GM19452 (cell line): Measurements from ENCODE around the gene LFNG.
"Not testable (repeated sequence)": the region's sequence is repeated elsewhere in the genome, so short reads cannot be mapped to it uniquely, and the experiment has no call there.

Experiments
- ATAC-seq: cut with Tn5 transposase; IDR thresholded peaks from one replicate; pipeline ENCODE4 v1.9.1; 2021; ENCODE audit not compliant: unreplicated experiment

Gene LFNG

DNA sequence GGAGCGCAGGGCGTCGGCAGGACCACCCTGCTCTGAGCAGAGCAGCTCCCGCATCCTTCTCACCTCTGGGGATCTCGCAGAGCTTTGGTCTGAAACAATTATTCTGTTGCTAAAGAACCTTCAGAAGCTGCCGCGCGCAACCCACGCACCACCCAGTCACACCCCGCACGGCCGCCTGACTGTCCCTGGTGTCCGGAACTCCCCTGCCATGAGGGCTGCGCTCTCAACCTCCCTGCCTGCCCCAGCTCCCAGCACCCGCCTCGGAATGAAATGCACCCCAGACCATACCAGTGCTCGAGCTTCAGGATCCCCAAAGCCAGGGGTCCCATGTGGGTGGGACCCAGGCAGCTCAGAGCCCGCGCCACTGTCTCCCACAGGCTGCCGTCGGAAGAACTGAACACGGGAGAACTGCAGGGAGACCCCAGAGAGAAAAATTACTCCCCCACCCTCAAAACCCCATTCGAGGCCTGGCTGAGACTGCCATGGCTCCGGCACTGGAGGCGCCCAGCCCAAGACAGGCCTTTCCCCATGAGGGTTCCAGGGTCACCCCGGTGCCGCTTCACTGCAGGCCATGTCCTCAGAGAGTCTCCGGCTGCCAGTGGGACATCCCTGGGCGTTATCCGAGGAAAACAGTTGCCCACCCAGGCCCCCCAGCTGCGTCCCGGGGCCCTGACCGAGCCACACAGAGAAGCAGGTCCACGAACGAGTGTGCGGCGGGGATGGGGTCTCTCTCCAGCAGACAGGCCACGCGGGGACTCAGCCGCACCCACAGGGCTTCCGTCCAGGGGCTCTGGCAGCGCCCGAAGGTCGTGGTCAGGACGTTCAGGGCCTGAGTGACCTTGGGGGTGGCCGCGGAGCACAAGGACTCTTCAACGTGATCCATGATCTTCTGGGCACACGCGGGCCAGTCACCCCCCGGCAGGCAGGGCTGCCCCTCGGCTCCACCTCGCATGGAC lies 23.6 kb downstream of the LFNG start:
- no peak for ATAC-seq

DNA sequence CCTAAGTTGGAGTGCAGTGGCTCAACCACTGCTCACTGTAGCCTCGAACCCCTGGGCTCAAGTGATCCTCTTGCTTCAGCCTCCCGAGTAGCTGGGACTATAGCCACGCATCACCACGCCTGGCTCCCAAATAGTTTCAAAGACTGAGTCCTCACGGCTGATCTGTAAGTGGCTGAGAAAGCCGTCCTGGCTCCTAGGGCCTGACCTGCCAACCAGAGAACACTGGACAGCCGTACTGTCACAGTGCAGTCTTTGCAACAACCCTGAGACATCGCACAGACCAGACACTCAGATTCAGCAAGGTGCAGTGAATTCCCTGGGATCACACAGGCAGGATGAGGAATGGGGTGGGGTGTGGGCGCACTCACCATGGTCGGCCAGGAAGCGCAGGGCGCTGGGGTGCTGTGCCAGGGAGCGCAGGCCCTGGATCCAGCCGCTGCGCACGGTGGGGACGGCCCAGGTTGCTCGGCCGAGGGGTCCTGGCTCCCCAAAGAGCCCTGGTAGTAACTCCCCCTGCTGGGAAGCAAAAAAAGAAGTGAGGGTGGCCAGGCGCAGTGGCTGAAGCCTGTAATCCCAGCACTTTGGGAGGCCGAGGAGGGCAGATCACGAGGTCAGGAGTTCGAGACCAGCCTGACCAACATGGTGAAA lies 25.1 kb downstream of the LFNG start:
- ATAC-seq, result no peak

DNA sequence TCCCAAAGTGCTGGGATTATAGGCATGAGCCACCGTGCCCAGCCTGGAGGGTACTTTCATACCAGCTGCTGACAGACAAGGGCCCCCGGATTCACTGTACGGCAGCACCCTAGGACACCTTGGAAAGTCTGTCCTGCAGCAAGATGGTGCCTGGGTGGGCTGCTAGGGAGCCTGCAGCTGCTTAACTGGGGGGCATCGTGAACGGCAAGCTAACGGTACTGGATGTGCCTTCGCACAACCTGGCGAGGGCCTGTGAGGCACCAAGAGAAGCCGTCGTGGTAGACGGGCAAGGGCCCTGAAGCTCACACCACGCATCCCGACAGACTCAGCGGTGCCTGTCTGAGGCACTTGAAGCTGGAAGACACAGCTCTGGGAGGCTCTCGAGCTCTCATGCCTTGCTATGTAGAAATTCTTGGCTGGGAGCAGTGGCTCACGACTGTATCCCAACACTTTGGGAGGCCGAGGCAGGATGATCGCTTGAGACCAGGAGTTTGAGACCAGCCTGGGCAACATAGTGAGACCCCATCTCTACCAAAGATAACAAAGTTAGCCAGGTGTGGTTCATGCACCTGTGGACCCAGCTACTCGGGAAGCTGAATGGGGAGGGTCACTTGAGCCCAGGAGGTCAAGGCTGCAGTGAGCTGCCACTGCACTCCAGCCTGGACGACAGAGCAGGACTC lies 26.3 kb downstream of the LFNG start:
- no peak for ATAC-seq

DNA sequence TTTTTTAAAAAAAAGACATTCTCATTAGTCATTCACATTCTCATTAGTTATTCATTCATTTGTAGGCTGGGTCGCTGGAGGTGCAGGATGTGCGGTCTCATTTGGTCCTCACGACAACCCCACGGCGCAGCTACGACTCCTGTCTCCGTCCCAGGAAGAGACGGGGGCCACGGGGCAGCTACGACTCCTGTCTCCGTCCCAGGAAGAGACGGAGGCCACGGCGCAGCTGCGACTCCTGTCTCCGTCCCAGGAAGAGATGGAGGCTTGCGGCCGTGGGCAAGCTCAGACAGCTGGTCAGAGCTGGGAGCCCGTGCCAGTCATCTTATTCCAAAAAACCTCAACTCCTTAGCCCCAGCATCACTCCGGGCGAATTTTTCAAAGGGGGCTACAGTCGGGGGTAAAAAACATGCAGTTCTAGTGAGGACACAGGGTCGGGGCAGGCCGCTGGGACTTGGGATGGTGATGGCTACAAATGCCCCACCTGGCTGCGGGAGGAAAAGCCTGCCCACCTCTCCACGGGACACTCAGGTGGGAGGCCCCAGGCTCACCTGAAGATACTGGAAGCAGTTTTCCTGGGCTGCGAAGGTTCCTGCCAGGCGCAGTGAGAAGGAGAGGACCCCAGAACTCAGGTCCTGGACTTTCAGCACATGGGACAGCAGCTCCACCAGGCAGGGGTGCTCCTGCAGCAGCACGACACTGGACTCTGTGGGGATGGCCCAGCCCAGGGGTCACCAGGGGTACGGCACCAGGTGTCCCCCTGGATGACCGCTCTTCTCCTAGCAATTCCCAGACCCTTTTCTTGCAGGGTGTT lies 27.4 kb downstream of the LFNG start:
- ATAC-seq, result no peak

DNA sequence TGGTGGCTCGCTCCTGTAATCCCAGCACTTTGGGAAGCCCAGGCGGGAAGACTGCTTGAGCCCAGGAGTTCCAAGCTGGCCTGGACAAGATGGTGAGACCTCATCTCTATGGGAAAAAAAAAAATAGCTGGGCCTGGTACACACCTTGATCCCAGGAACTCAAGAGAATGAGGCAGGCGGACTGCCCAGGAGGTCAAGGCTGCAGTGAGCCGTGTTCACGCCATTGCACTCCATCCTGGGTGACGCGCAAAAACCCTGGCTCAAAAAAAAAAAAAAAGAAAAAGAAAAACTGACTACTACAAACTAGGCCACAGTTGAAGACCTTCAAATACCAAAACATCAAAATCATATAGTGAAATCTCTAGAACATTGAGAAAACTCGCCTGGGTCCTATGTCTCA lies 31.8 kb downstream of the LFNG start:
- no peak for ATAC-seq

DNA sequence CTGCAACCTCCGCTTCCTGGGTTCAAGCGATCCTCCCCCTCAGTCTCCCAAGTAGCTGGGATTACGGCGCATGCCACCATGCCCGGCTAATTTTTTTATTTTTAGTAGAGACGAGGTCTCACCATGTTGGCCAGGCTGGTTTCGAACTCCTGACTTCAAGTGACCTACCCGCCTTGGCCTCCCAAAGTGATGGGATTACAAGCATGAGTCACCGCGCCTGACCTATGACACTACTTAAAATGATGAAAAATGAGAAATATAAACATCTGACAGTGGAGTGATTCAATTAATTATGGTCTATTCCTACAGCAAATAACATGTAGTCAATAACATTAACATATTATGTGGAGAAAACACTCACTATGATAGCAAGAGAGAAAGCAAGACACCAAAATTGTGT lies 33.5 kb downstream of the LFNG start:
- ATAC-seq, result no peak

DNA sequence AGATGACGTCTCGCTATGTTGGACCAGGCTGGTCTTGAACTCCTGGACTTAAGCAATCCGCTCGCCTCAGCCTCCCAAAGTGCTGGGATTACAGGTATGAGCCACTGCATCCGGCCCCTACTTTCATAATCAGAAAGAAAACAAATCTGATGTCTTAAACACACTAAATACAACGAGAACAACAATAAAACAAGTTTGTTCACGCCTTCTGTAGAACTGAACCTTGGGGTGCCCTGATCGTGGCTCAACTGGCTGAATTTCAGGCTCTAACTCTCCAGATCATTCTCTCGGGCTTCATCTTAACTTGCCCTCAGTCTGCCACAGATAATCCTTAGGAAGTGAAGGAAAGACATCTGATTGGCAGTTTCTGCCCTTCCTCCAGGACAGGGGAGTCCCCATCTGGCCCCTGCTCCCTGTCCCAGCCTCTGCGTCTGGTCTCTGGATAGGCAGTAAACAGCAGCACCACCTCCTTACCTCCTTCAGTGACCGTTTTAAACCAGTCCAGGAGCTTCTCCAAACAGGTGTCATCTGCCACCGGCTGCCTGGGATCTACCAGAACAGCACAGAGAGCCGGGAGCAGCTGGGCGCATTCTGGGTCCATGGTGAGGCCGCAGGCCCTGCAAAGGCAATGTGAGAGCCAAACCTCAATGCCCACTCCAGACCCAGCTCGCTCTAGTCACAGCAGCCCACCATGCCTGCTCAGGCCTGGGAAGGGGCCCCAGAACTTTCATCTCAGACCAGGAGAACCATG lies 34.4 kb downstream of the LFNG start:
- no peak for ATAC-seq

DNA sequence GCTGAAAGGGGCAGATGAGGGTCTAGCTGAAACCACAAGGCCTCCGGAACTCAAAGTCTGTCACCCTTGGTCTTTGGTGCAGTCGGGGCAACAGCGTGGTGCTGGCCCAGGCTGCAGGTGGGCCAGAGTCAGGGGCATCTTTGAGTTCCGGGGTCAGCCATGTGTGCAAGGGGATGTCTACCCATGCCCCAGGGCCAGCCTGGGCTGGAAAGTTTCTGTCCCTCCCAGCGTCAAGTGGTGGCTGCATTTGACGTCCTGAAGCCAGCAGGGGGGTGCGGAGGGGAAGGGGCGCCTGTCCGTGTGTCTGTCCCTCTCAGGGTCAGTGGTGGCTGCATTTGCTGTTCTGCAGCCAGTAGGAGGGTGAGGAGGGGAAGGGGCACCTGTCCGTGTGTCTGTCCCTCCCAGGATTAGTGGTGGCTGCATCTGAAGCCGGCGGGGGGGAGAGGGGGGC lies 35.1 kb downstream of the LFNG start:
- ATAC-seq, result no peak

DNA sequence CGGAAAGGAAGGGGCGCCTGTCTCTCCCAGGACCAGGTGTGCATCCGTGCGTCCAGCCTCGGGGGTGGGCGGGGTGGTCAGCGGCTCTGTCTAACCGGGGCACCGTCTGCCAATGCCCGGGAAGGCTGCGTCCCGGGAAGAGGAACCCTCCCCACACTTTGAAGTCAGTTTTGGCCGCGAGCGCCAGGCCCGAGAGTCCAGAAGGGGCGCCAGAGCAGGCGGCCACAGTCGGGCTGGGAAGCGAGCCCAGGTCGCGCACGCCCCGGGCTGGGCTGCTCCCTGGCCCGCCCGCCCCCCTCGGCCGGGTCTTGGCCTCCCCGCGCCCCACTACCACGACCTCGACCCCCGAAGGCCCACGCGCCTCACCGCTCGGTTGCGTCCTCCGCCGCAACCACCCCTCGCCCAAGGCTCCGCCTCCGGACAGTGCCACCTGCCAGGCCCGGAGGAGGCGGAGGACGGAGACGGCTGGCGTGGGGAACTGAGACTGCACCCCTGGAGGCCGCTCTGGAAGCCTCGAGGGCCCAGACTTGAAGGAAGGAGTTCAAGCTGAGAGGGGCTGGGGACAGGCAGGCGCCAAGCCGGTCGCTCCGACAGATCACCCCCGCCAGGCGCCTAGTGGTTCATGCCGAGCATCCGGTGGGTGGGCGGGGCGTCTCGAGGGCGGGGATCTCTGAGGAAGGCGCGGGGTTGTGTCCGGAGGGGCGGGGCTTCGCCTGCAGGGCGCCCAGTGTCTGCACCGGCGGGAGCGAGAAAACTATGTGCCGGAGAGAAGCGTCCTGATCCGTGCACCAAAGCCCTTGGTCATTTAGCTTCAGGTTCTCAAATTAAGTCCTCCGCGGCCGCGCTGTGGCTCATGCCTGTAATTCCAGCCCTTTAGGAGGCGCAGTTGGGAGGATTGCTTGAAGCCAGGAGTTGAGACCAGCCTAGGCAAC lies 35.8 kb downstream of the LFNG start, which contains the start of gene BRAT1:
Gene BRAT1 (minus strand): TSS at position 404 of the 932 bp plus-strand sequence. CDS start 1,093 bp downstream, outside the sequence.
- ATAC-seq, result peak; percentile 63

DNA sequence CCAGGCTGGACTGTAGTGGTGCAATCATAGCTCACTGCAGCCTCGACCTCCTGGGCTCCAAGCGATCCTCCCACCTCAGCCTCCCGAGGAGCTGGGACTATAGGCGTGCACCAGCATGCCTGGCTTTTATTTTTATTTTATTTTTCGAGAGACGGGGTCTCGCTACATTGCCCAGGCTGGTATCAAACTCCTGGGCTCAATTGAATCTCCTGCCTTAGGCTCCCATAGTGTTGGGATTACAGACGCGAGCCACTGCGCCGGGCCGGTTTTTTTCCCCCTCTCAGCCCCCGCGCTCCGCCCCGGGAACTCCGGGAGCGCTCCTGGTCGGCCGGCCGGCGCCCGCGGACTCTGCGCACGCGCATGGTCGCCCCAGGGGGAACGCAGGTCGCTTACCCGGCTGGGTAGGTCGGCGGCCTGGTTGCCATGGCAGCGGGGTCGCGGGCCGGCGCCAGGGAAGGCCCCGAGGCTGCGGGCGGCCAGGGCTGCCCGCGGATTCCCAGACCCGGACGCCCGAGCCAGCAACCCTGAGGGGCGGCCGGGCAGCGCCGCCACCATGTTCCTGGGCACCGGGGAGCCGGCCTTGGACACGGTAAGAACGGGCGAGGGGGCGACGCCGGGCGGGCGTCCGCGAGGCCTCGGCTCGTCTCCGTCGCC lies 39.2 kb downstream of the LFNG start, which contains the start of gene IQCE:
Gene IQCE (plus strand): TSS at position 351 of the 654 bp plus-strand sequence. CDS start 203 bp downstream, at position 554.
- ATAC-seq, result peak; percentile 58

DNA sequence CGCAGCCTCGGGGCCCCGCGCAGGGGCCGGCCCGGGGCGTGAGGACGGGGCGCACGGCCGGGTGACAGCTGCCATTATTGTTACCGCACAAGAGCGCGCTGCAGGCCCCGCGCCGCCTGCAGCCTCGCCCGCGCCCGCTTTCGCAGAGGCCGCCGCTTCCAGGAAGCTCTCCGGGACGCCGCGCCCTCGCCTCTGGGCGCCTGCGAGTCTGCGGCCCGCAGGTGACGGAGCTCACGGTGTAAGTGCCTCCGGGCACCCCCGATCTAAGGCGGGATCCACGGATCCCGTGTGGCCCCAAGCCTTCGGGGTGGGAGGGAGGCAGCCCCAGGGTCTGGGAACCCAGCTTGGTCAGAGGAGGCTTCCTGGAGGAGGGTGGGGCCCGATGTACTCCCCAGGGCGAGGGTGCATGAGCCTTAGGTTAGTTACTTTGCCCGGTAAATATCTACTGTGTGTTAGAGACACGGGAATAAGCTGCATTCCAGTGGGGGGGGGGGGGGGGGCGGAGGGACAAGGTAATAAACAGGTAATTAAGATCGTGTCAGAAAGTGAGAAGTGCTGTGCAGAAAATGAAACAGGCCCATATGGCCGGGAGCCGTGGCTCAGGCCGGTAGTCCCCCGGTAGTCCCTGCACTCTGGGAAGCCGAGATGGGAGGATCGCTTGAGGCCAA lies 39.8 kb downstream of the LFNG start:
- ATAC-seq, result no peak

DNA sequence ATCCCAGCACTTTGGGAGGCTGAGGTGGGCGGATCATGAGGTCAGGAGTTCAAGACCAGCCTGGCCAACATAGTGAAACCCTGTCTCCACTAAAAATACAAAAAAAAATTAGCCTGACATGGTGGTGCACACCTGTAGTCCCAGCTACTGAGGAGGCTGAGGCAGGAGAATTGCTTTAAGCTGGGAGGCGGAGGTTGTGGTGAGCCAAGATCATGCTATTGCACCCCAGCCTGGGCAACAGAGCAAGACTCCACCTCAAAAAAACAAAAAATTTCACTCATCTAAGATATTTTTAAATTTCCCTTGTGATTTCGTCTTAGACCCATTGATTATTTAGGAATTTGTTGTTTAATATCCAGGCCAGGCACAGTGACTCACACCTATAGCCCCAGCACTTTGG lies 44.4 kb downstream of the LFNG start:
- not testable (repeated sequence) for ATAC-seq

DNA sequence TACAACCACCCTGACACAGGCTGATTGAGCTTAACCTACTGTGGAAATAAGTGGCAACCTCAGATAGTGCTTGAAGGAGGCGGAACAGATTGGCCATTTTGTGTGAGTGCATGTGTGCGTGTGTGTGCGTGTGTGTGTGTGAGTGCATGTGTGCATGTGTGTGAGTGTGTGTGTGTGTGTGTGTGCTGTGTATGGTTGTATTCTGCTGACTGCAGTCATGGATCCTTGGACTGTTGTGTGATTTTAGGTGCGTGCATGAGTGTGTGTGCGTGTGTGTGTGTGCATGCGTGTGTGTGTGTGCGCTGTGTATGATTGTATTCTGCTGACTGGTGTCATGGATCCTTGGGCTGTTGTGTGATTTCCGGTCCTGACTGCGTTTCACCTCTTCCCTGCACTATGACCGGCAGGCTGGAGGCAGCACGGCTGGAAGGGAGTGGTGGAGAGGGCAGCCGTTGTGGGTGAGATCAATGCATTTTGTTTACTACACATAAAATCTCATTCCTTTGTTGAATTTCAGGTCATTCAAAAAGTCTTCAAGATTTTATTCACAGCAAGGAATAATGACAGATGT lies 45.5 kb downstream of the LFNG start:
- no peak for ATAC-seq

DNA sequence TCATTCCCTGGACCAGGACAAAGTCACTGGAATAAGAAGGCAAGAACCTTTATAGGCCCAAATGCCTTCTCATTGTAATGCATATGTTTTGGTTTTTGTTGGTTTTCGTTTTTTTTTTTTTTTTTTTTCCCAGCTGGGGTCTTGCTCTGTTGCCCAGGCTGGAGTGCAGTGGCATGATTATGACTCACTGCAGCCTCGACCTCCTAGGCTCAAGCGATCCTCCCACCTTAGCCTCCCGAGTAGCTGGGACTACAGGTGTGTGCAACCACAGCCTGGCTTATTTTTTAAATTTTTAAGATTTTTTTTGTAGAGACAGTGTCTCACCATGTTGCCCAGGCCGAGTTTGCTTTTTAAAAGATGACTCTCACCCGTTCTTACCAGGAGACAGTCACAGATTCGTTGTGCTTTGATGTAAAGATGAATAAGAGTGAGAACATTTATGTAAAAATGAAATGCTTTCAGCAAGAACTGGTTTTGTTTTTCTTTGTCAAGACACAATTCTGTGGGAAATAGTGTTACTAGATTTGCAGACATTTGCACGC lies 46.8 kb downstream of the LFNG start:
- peak; percentile 12 for ATAC-seq

DNA sequence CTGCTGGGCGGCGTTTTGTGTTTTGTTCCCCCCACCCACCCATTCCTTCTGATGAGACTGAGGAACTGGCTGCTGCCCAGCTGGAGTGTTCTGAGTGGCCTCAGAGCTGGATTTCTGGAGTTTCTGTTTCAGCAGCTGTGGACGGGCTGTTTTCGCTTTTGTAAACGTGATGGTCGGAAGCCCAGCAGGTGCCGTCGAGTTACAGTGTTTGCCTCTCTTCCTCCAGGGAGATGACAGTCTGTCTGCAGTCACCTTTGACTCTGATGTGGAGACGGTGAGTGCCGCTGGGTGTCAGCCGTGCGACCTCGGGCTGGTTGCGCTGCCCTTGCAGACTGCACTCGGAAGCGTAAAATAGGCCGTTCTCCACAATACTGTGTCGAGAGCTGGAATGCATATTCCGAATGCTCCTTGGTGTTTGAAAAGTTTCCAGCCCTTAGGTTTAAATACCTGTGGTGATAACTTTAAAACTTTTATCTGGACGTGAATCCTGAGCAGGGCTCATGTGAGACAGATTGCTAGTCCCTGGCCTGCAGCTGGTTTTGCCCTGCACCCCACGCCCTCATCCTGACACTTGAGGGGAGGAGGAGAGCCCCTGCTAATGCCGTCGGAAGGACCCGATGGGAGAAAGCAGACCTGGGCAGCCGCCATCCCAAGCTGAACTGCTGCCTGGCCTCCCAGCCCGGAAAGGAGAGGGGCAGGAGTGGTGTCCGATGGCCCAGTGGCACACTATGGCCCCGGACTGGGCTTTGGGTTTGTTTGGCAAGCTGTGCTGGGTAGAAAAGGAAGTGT lies 47.5 kb downstream of the LFNG start:
- peak; percentile 63 for ATAC-seq

DNA sequence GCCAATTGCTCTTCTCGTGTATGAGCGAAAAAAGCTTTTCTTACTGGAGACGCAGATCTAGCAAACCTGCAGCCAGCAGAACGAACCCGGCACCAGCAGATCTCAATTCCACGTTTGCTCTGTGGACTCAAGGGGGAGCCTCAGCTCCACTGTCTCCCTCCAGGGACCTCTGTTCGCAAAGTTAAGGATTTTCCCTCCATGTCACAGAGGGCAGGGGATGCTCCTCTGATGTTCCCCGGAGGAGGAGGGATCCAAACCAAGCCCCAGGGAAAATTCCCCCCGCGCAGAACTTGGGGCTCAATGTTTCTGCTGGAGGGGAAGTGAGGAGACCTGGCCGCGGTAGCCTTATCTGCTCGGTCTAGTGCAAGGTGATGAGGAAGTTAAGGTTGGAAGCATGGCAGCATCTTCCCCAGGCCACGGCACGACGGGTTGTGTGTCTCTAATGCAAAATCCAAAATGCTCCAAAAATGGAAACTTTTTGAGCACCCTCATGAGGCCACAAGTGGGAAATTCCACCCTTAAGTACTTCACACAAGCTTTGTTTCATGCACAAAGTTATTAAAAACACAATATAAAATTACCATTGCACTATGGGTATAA lies 48.2 kb downstream of the LFNG start:
- ATAC-seq, result no peak
